GM12864 (cell line): Measurements from ENCODE around the gene CUBN.

Source experiments
- DNase-seq: peaks from one replicate; pipeline ENCODE4 v3.0.0-alpha.2; 2011; ENCODE audit warnings: low read depth
- H3K4me3 ChIP-seq: 2 replicates; pipeline ENCODE4 v1.5.1; 2011; ENCODE audit warnings: mild to moderate bottlenecking, low read depth, low read length, control low read depth
- CTCF ChIP-seq: IDR thresholded peaks from 2 replicates; pipeline ENCODE4 v1.5.1; 2011; ENCODE audit warnings: low read depth, mild to moderate bottlenecking, moderate library complexity, low read length, control low read depth, inconsistent platforms; ENCODE audit errors: missing control alignments

Gene CUBN

GRCh38 chr10:16930540-16930939 lies 199.1 kb downstream of the CUBN start:
- TF ChIP-seq CTCF: no peak
- no peak overlapping the region for H3K4me3 ChIP-seq
- DNase-seq: no peak

GRCh38 chr10:16929069-16929468 lies 200.5 kb downstream of the CUBN start:
- TF ChIP-seq CTCF: no peak
- no peak for DNase-seq
- H3K4me3 ChIP-seq: no peak overlapping the region

GRCh38 chr10:16927546-16927945 lies 202.1 kb downstream of the CUBN start:
- TF ChIP-seq CTCF: no peak
- no peak overlapping the region for H3K4me3 ChIP-seq

GRCh38 chr10:16923726-16924125 lies 205.9 kb downstream of the CUBN start:
- no peak overlapping the region for H3K4me3 ChIP-seq
- no peak for DNase-seq
- no peak for TF ChIP-seq CTCF

More at GRCh38 chr10:16927546-16927945, 202.1 kb downstream of the CUBN start:
- DNase-seq: no peak

GRCh38 chr10:16923309-16923708 lies 206.3 kb downstream of the CUBN start:
- H3K4me3 ChIP-seq: no peak overlapping the region
- TF ChIP-seq CTCF: no peak
- no peak for DNase-seq

GRCh38 chr10:16919121-16919982 lies 210.3 kb downstream of the CUBN start:
- TF ChIP-seq CTCF: no peak
- no peak for DNase-seq
- no peak overlapping the region for H3K4me3 ChIP-seq

GRCh38 chr10:16916496-16916895 lies 213.1 kb downstream of the CUBN start:
- no peak overlapping the region for H3K4me3 ChIP-seq
- no peak for DNase-seq
- TF ChIP-seq CTCF: no peak
